Mesendoderm (in vitro differentiated cells): ENCODE data around the gene PLEKHA8.
A peak's percentile ranks its signal among the peaks of the same experiment; 100 is the strongest.

Experiments used
- DNase-seq: peaks from one replicate; pipeline ENCODE4 v3.0.0; 2013
- H2AK5ac ChIP-seq: 2 replicates; pipeline ENCODE4 v1.6.1; 2013; ENCODE audit warnings: low read length, inconsistent platforms
- H2BK120ac ChIP-seq: 2 replicates; pipeline ENCODE4 v1.6.1; 2013; ENCODE audit warnings: low read depth, mild to moderate bottlenecking, low read length, moderate library complexity, mixed read lengths
- H2BK15ac ChIP-seq: replicated peaks from 2 replicates; pipeline ENCODE4 v1.6.1; 2013; ENCODE audit warnings: low read depth, mild to moderate bottlenecking, moderate library complexity
- H2BK5ac ChIP-seq: 2 replicates; pipeline ENCODE4 v1.6.1; 2013; ENCODE audit warnings: low read length, inconsistent platforms
- H3K18ac ChIP-seq: 2 replicates; pipeline ENCODE4 v1.6.1; 2013; ENCODE audit warnings: mild to moderate bottlenecking, low read length, mixed read lengths
- H3K23ac ChIP-seq: one replicate; pipeline ENCODE4 v1.6.1; 2013; ENCODE audit warnings: low read length
- H3K27ac ChIP-seq: 2 replicates; pipeline ENCODE4 v1.5.1; 2013; ENCODE audit warnings: low read depth, mild to moderate bottlenecking, inconsistent platforms, low read length, moderate library complexity
- H3K27me3 ChIP-seq: 2 replicates; pipeline ENCODE4 v1.6.1; 2013; ENCODE audit warnings: low read length, control low read depth, mild to moderate bottlenecking, inconsistent platforms; ENCODE audit not compliant: insufficient read depth, poor library complexity
- H3K36me3 ChIP-seq: 2 replicates; pipeline ENCODE4 v1.6.1; 2013; ENCODE audit warnings: low read length, inconsistent platforms; ENCODE audit not compliant: control insufficient read depth, insufficient read depth
- H3K4ac ChIP-seq: one replicate; pipeline ENCODE4 v1.6.1; 2013; ENCODE audit warnings: low read depth, mild to moderate bottlenecking, low read length, moderate library complexity
- H3K4me1 ChIP-seq: 2 replicates; pipeline ENCODE4 v1.6.1; 2013; ENCODE audit warnings: low read depth, low read length, inconsistent platforms; ENCODE audit not compliant: control insufficient read depth
- H3K4me2 ChIP-seq: 2 replicates; pipeline ENCODE4 v1.6.1; 2013; ENCODE audit warnings: low read length
- H3K4me3 ChIP-seq: 2 replicates; pipeline ENCODE4 v1.5.1; 2013; ENCODE audit warnings: mild to moderate bottlenecking, low read length
- H3K56ac ChIP-seq: one replicate; pipeline ENCODE4 v1.6.1; 2013; ENCODE audit warnings: low read length
- H3K79me1 ChIP-seq: 2 replicates; pipeline ENCODE4 v1.6.1; 2013; ENCODE audit warnings: low read length, inconsistent platforms
- H3K79me2 ChIP-seq: 2 replicates; pipeline ENCODE4 v1.6.1; 2013; ENCODE audit warnings: mild to moderate bottlenecking, low read length; ENCODE audit not compliant: control insufficient read depth, insufficient read depth
- H3K9ac ChIP-seq: 2 replicates; pipeline ENCODE4 v1.6.1; 2013; ENCODE audit warnings: low read length, inconsistent platforms
- H4K5ac ChIP-seq: one replicate; pipeline ENCODE4 v1.6.1; 2013; ENCODE audit warnings: low read length
- H4K8ac ChIP-seq: one replicate; pipeline ENCODE4 v1.6.1; 2013; ENCODE audit warnings: low read depth, mild to moderate bottlenecking, control low read depth, low read length, moderate library complexity
- WGBS: extraction: QIAGEN DNeasy Blood & Tissue Kit; methylation state at CpG from one replicate; pipeline ENCODE4 v1.1.7; 2013; ENCODE audit warnings: low lambda C conversion rate, missing lambda C conversion rate; ENCODE audit not compliant: insufficient coverage; ENCODE audit errors: extremely low coverage; 5-methylcytosine and 5-hydroxymethylcytosine counted together

PLEKHA8 gene

GRCh38 chr7:30164567-30164966 is 136.4 kb downstream of the PLEKHA8 start:
- WGBS = no CpG with 5 or more reads among the region's 6 CpGs
- H3K79me2 ChIP-seq = no peaks in the 10 kb centered on the region
- H3K4me1 ChIP-seq = no peaks in the 10 kb centered on the region
- no peak overlapping the region for H3K23ac ChIP-seq
- H4K8ac ChIP-seq = no peak overlapping the region
- H3K56ac ChIP-seq = no peak overlapping the region
- H3K27me3 ChIP-seq = no peaks in the 10 kb centered on the region
- H2BK15ac ChIP-seq = no peak overlapping the region
- H3K36me3 ChIP-seq = no peaks in the 10 kb centered on the region
- no peaks in the 10 kb centered on the region for H3K79me1 ChIP-seq
- H2AK5ac ChIP-seq = no peak overlapping the region
- H3K27ac ChIP-seq = no peak overlapping the region
- no peak overlapping the region for H3K4me3 ChIP-seq
- H2BK120ac ChIP-seq = no peak overlapping the region
- DNase-seq = peak; percentile 75
- H3K4me2 ChIP-seq = no peak overlapping the region
- no peak overlapping the region for H3K18ac ChIP-seq
- H4K5ac ChIP-seq = no peak overlapping the region
- no peak overlapping the region for H3K9ac ChIP-seq
- H3K4ac ChIP-seq = no peak overlapping the region
- no peak overlapping the region for H2BK5ac ChIP-seq

GRCh38 chr7:30165590-30165989 is 137.4 kb downstream of the PLEKHA8 start:
- Histone ChIP-seq H3K9ac (no peak overlapping the region), H3K79me1 (no peaks in the 10 kb centered on the region), H4K8ac (no peak overlapping the region), H3K4ac (no peak overlapping the region), H3K18ac (no peak overlapping the region), H3K27ac (no peak overlapping the region), H3K4me3 (no peak overlapping the region), H3K4me1 (no peaks in the 10 kb centered on the region), H2BK120ac (no peak overlapping the region), H4K5ac (no peak overlapping the region), H2BK5ac (no peak overlapping the region), H3K23ac (no peak overlapping the region), H3K56ac (no peak overlapping the region), H3K79me2 (no peaks in the 10 kb centered on the region), H2AK5ac (no peak overlapping the region), H3K36me3 (no peaks in the 10 kb centered on the region), H3K27me3 (no peaks in the 10 kb centered on the region), H2BK15ac (no peak overlapping the region), H3K4me2 (no peak overlapping the region)
- no CpG with 5 or more reads among the region's 3 CpGs for WGBS
- no peak for DNase-seq

GRCh38 chr7:30166155-30166840 is 138.1 kb downstream of the PLEKHA8 start:
- WGBS = no CpG with 5 or more reads among the region's 12 CpGs

GRCh38 chr7:30166841-30167235 is 138.6 kb downstream of the PLEKHA8 start:
- no peaks in the 10 kb centered on the region for H3K79me2 ChIP-seq
- WGBS = no CpG with 5 or more reads among the region's 5 CpGs
- H3K36me3 ChIP-seq = no peaks in the 10 kb centered on the region
- no peak overlapping the region for H3K23ac ChIP-seq
- no peaks in the 10 kb centered on the region for H3K79me1 ChIP-seq
- H3K4me1 ChIP-seq = no peaks in the 10 kb centered on the region
- no peak overlapping the region for H3K4me2 ChIP-seq
- no peak overlapping the region for H3K56ac ChIP-seq
- no peaks in the 10 kb centered on the region for H3K27me3 ChIP-seq
- no peak for DNase-seq
- H2AK5ac ChIP-seq = no peak overlapping the region
- H3K27ac ChIP-seq = no peak overlapping the region
- no peak overlapping the region for H3K9ac ChIP-seq
- H2BK15ac ChIP-seq = no peak overlapping the region
- H3K4ac ChIP-seq = no peak overlapping the region
- no peak overlapping the region for H2BK5ac ChIP-seq
- no peak overlapping the region for H2BK120ac ChIP-seq
- no peak overlapping the region for H4K8ac ChIP-seq
- no peak overlapping the region for H3K18ac ChIP-seq
- H4K5ac ChIP-seq = no peak overlapping the region
- H3K4me3 ChIP-seq = no peak overlapping the region

More at GRCh38 chr7:30166155-30166840, 138.1 kb downstream of the PLEKHA8 start:
- Histone ChIP-seq H3K27me3 (no peaks in the 10 kb centered on the region), H3K4me3 (no peak overlapping the region), H2BK120ac (no peak overlapping the region), H3K79me1 (no peaks in the 10 kb centered on the region), H3K27ac (no peak overlapping the region), H3K9ac (no peak overlapping the region), H3K79me2 (no peaks in the 10 kb centered on the region), H2BK15ac (no peak overlapping the region), H4K8ac (no peak overlapping the region), H4K5ac (no peak overlapping the region), H3K4me2 (no peak overlapping the region), H3K23ac (no peak overlapping the region), H3K56ac (no peak overlapping the region), H3K4me1 (no peaks in the 10 kb centered on the region), H2AK5ac (no peak overlapping the region), H2BK5ac (no peak overlapping the region), H3K4ac (no peak overlapping the region), H3K36me3 (no peaks in the 10 kb centered on the region), H3K18ac (no peak overlapping the region)
- no peak for DNase-seq

GRCh38 chr7:30167901-30168300 is 139.7 kb downstream of the PLEKHA8 start:
- H4K8ac ChIP-seq = no peak overlapping the region
- no peak overlapping the region for H3K4me2 ChIP-seq
- H3K18ac ChIP-seq = no peak overlapping the region
- H3K4ac ChIP-seq = no peak overlapping the region
- no peak overlapping the region for H2BK120ac ChIP-seq
- no peaks in the 10 kb centered on the region for H3K27me3 ChIP-seq
- H3K27ac ChIP-seq = no peak overlapping the region
- no peak overlapping the region for H3K4me3 ChIP-seq
- H3K4me1 ChIP-seq = no peaks in the 10 kb centered on the region
- H3K56ac ChIP-seq = no peak overlapping the region
- H3K79me1 ChIP-seq = no peaks in the 10 kb centered on the region
- DNase-seq = no peak
- no peaks in the 10 kb centered on the region for H3K36me3 ChIP-seq
- no peak overlapping the region for H2AK5ac ChIP-seq
- WGBS = no CpG with 5 or more reads among the region's 6 CpGs
- no peak overlapping the region for H3K9ac ChIP-seq
- H3K79me2 ChIP-seq = no peaks in the 10 kb centered on the region
- no peak overlapping the region for H2BK5ac ChIP-seq
- H2BK15ac ChIP-seq = no peak overlapping the region
- H4K5ac ChIP-seq = no peak overlapping the region
- H3K23ac ChIP-seq = no peak overlapping the region
